Fibroblast of gingiva (primary cell): Measurements from ENCODE around the gene CCDC88B.

Source experiments
- DNase-seq: peaks from one replicate; pipeline ENCODE4 v3.0.0-alpha.2; 2011; ENCODE audit warnings: low read depth

The CCDC88B gene

DNA sequence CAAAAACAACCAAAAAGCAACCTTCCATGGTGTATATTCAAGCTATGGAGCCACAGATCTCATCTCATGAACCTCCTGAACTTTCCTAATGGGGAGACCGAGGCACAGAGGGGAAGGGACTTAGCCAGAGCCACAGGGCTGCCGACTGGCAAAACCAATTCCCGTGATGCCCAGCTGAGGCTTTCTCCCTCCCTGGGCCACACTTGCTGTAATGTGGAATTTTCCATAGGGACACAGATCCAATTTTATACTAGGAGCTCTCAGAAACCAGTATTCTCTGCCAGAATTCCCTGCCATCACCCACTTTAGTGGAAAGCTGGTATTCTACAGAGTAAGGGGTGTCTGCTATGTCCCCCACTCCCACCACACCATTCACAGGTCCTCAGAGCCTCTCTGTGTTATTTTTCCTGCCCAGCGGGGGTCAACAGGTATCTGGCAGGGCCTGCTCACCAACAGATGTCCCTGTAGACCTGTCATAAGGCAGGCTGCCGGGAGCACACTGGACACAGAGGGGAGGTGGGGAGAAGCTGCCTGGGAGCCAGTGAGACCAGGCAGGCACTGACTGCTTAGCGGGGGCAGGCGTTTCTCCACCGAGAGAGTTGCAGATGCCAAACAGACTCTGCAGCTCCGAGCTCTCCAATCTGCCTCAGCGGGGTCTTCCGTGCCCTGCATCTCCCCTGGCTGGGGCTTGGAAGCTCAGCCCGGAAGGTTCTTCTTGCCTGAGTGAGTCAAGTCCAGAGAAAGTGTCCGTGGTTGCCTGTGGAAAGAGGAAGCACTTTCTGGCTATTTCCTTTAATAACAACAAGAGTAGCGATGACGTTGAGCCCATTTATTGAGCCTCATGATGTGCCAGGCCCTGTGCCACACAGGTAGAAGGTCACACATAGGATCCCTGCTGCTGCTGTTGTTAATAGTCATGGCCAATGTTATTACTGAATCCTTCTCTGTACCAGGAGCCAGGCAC, 45.3 kb downstream of the CCDC88B start:
- no peak for DNase-seq

DNA sequence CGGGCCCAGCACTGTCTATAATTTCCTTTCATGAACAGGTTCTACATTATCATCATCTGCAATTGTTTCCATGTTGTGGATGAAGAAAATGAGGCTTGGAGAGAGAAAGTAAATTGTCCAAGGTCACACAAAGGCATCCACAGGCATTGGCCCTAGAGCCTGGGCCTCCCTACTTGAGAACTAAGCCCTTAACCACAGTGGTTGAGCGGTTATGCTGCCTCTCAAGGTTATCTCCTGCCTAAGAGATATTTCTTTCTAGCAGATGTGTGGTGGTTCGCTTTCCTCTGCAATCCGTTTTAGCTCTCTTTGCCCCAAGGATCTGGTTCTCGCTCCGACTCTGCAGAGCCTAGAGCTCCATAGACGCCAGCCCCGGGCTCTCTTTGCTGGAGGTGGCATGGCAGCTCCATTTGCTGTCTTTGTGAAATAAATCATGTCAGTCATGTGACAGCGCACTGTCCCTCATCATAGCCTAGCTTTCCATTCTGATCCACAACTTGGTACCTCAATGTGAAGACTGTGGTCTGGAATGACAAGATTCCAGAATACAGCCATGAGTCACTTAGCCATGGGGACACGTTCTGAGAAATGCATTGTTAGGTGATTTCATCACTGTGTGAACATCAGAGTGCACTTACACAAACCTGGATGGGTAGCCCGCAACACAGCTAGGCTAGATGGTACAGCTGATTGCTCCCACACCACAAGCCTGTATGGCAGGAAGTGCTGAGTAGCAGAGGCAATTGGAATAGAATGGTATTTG, 46.1 kb downstream of the CCDC88B start:
- DNase-seq = no peak

DNA sequence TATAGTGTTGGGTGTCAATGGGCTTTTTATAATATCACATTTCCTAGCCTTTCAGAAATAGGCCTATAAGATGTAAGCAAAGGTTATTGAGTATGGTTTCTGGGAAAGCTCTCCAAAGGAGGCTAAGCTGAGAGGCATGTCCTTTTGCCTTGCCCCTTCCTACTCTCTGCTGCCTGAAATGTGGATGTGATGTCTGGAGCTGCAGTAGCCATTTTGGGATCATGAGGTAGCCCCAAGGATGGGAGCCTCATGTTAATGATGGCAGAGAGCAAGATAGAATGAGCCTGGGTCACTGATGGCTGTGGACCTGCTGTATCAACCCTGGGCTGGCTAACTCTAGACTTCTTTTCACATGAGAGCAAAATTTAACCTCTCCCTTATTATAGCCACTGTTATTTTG, 47.9 kb downstream of the CCDC88B start:
- DNase-seq = no peak

DNA sequence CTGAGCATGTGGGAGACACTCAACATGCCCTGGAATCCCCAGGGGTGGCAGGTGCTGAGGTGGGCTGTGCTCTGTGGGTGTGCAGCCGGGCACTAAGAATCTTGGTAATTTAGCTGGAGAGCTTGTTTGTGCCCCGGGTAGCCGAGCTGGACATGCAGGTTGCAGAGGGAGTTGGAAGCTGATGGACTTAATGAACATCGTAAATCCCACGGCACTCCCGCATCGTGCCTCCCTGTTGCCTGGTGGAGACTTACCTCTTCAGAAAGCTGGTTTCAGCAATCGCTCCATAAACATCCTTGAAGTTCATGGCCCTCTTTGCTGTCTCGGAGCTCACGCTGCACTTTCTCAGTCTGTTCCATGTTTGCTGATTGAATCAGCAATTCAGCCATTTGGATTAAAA, 48.9 kb downstream of the CCDC88B start:
- DNase-seq = no peak

DNA sequence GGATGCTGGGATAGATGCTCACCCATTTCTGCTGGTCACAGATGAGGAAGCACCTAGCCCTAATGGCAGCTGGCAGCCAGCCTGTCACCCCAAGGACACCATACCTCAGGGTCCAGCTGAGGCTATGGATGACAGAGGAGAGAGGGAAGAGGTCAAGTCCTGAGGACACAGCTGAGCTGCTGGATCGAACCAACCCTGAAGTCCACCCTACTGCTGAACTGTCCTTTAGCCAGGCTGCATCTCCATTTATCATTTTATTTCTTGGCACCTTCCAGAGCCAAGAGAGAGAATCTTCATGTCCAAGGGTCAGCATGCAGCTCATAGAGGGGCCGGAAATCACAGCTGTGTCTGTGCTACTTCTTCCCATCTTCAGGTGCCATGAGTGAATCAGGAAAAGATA, 49.8 kb downstream of the CCDC88B start:
- no peak for DNase-seq

DNA sequence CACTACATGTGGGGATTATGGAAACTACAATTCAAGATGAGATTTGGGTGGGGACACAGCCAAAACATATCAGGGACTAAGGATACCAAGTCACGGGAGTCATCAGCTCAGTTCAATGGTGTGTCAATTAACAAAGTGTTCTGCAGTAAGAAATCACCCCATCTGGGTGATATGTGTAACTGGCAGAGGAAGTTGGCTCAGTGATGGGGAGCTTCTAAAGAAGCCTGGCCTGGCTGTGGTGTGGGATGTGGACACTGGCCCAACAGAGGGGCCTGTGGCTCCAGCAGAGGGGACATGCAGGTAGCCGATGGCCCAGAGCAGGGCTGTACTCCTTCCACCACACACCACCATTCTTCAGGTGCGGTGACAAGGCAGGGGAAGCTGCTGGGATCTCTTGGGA, 50.6 kb downstream of the CCDC88B start:
- DNase-seq = no peak

DNA sequence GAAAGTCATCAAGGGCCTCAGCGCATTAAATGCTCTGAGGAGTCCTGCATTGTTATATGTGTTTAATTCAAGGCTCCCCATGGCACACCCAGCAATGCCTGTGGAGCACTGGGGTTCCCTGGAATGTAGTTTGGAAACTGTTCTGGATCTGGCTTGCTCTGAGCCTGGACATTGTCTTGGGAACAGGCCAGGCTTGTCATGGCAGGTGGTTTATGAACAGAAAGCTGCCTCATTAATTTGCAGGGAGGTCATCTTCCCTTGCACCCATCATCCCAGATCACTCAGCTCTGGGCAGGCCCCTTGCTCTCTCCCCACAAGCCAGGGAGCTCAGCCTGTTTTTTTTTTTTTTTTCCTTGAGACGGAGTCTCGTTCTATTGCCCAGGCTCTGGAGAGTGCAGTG, 51.8 kb downstream of the CCDC88B start:
- no peak for DNase-seq

DNA sequence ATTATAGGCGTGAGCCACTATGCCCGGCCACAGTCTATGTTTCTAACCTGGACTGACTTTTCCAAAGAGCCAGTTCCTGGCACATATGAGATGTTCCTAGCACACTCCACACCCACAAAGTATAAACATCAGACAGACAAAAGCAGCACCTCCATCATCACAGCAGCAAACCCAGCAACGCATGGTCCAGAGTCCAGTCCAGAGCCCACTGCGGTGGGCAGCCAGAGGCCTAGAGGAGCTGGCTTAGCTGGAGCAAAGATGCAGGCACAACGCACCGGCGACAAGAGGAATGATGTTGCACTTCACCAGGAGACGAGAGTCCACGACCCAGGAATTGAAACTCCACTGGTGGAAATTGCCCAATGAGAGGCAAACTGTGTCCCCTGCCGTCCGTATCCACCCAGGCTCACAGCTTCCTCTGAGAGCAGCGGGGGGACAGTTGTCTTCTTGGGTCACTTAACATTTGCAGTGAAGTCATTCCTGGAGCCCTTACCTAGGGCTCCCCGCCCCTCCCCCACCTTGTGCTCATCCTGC, 55.6 kb downstream of the CCDC88B start:
- DNase-seq = no peak

DNA sequence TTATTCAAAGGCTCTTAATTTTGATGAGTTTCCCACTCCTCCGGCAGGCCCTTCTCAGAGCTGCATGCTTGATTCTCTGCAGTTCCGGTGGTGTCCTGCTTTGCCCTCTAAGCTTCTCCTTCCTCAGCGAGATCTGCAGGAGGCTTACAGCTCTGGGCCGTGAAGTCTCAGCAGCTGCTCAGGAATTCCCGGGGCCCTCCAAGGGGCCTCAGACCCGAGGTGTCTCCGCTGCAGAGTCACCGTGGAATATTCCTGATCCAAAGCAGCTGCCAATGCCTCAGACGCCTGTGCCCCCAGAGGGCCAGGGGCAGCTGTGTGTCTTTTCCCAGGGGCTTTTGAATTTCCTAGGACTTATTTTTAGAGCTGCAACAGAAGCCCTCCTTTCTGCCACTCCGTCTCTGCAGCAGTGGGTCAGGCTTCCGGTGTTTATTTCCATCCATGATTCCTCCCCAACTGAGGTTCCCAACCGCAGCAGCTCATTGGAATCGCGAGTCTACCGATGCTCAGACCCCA, 56.1 kb downstream of the CCDC88B start:
- no peak for DNase-seq

DNA sequence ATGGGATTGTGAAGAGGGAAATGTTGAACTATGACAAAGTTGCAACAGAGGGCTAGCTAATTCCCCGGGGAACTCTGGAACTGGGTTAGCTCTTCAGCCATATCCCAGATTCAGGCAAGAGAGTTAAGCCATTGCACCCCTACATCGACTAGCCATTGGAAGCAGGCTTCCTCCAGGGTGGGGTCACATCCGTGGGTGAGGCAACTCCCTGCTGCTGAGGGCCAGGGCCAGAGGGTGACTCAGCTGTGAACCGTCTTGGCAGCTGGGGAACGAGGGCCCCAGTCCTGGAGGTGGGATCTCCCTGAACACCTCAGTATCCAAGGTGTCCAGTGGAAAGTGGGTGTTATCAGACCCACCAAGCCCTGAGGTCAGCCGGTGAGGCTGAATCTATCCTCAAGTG, 60.1 kb downstream of the CCDC88B start:
- DNase-seq = no peak

DNA sequence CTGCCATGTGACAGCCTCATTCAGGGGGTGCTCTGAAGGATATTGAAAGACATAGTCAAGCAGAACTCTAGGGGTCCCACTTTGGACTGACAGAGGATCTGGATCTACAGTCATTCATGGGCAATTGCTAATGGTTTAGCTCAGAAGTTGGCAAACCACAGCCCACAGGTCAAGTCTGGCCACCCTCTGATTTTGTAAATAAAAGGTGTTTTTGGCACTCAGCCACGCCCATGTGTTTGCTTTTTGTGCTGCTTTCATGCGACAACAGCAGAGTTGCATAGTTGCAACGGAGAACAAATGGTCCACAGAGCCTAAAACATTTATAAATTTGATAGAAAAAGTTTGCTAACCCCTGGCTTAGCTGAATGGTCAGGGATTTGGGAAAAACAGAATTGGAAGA, 60.7 kb downstream of the CCDC88B start:
- DNase-seq = no peak

DNA sequence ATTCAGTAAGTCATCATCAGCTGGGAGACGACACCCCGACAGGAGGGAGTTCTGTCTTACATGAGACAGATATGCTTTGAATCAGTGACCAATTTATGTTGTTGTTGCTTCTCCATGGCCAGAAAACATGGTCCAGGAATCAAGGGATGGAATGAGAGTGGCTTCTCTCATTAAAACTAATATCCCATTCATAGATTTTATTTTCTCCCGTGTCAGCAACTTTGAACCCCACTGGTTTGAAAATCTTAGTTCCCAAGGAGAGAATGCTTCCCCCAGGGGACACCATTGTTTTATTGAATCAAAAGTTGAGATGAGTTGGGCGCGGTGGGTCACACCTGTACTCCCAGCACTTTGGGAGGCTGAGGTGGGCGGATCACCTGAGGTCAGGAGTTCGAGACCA, 61.8 kb downstream of the CCDC88B start:
- no peak for DNase-seq

DNA sequence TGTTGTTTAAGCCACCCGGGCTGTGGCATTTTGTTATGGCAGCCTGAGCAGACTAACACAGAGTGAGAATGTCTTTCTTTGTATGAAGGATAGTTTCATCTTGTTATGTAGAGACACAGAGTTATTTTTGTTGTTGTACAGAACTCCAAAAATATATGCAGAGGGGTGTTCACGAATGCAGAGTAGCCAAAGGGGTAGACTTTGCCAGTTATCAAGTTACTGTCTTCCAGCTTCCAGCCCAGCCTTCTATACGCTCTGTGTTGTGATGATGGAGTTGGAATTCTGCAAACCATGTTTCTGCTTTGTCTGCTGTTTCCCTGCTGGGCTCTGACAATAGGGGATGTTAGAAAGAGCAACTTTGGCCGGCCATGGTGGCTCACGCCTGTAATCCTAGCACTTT, 63.1 kb downstream of the CCDC88B start:
- DNase-seq = no peak

DNA sequence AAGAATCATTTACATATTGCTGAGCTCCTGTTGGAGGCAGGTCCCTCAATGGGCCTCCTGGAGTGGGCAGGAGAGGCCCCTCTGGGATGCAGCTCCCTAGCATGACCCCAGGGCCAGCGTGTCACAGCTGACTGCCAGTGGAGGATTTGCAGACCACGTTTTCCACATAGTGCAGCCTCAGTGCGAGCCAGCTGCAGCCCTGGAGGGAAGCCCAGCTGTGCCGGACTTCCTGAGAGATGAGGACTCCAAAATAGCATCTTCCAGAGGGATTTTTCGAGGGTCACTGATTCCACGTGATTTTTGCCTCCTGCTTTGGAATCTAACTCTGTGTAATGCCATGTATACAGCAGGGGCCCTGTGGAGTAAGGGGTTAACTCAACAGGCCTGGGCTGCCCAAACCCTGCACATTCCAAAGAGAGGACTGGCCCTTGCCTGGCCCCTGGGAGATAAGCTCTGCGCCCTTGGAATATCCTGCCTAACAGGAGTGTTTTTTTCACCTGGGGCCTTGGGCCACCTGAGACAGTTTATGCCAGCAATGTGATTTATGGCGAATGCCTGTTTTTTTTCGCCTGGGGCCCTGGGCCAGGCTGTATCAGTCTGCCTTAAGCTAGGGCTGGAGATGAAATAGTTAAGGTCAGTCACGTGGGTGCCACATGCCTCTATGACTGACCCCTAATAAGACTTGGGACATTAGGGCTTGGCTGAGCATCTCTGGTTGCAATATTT, 66.4 kb downstream of the CCDC88B start:
- DNase-seq = no peak
